K562 (cell line): ENCODE measurements around the gene RECQL5. TPM values are rescaled to one million over a fixed set of nuclear protein-coding genes. Genes with fewer than 3 reads are reported as not detected.

Source experiments
- BCOR ChIP-seq: fragments of 450-650 bp; IDR thresholded peaks from 2 replicates; pipeline ENCODE4 v1.6.1; 2016
- CEBPB ChIP-seq: fragments of 450-650 bp; IDR thresholded peaks from 2 replicates; pipeline ENCODE4 v1.6.1; 2016; ENCODE audit warnings: missing genetic modification characterization, missing compliant biosample characterization
- FOXA3 ChIP-seq, 2 experiments: fragments of 450-650 bp in 1 of 2; sonication (generic) in 1 of 2; formaldehyde crosslinking; IDR thresholded peaks in 1 of 2; conservative IDR thresholded peaks in 1 of 2; 2 replicates each; pipeline versions ENCODE4 v1.4.0 to v1.8.0; 2020 to 2022; ENCODE audit warnings: mild to moderate bottlenecking in 2 of 2, missing genetic modification reagents in 1 of 2
- GABPB1 ChIP-seq: sonication (generic); formaldehyde crosslinking; IDR thresholded peaks from 2 replicates; pipeline ENCODE4 v1.8.0; 2022; ENCODE audit warnings: mild to moderate bottlenecking, missing genetic modification reagents
- KLF16 ChIP-seq: IDR thresholded peaks from 2 replicates; pipeline ENCODE4 v1.6.1; 2016; ENCODE audit warnings: antibody characterized with exemption
- POLR2G ChIP-seq: fragments of 200-400 bp; formaldehyde crosslinking; IDR thresholded peaks from 2 replicates; pipeline ENCODE4 v1.6.1; 2017; ENCODE audit warnings: low read depth, mild to moderate bottlenecking, antibody characterized with exemption, low read length, moderate library complexity
- SMAD4 ChIP-seq: fragments of 250-450 bp; sonication (Bioruptor Pico); conservative IDR thresholded peaks from 2 replicates; pipeline ENCODE4 v1.8.0; 2021; ENCODE audit warnings: inconsistent platforms, mild to moderate bottlenecking, moderate library complexity
- polyA plus RNA-seq, 8 experiments: library from polyadenylated mRNA; depleted of rRNA in 4 of 8; stranded (reverse) in 5 of 8; unstranded in 3 of 8; fragments of >200 nt; fragmentation: Nextera tagmentation in 2 of 8; fragmentation: Illumina TruSeq in 1 of 8; extraction: Ambion mirVana in 2 of 8; extraction: Trizol in 1 of 8; gene quantifications; 2 replicates each; pipeline versions ENCODE4 v1.2.1 to v1.2.3, GENCODE V29; 2011 to 2014; ENCODE audit warnings: inconsistent platforms in 1 of 8, missing spikeins in 1 of 8
- total RNA-seq, 7 experiments: library from RNA; depleted of rRNA in 6 of 7; stranded (reverse); fragments of >200 nt in 6 of 7; fragmentation: Illumina TruSeq in 2 of 7; extraction: Trizol in 2 of 7; gene quantifications; 2 replicates each; pipeline versions ENCODE4 v1.2.1 to v1.2.3, GENCODE V29; 2011 to 2021; ENCODE audit warnings: low replicate concordance in 1 of 7
- TF ChIP-seq, protein P1 (sequence below), 2 experiments: fragments of 450-650 bp; formaldehyde crosslinking in 1 of 2; IDR thresholded peaks; 2 replicates each; pipeline versions ENCODE4 v1.4.0 to v1.6.1; 2014 to 2020; ENCODE audit warnings: mild to moderate bottlenecking in 2 of 2, borderline replicate concordance in 1 of 2, low read depth in 1 of 2
- TF ChIP-seq, protein P2 (sequence below), 2 experiments: IDR thresholded peaks; 2 replicates each; pipeline ENCODE4 v1.6.1; 2011; ENCODE audit warnings: borderline replicate concordance in 1 of 2, control low read depth in 1 of 2, low read depth in 1 of 2, low read length in 1 of 2, mild to moderate bottlenecking in 1 of 2, mixed read lengths in 1 of 2, moderate library complexity in 1 of 2; ENCODE audit not compliant: insufficient read depth in 1 of 2, insufficient read length in 1 of 2, poor library complexity in 1 of 2, severe bottlenecking in 1 of 2; ENCODE audit errors: extremely low read depth in 1 of 2
- TF ChIP-seq, protein P3 (sequence below): IDR thresholded peaks from 2 replicates; pipeline ENCODE4 v1.6.1; 2011; ENCODE audit warnings: borderline replicate concordance, low read depth, mild to moderate bottlenecking, moderate library complexity, low read length; ENCODE audit not compliant: insufficient read depth, poor library complexity, severe bottlenecking
- TF ChIP-seq, protein P4 (sequence below), 3 experiments: IDR thresholded peaks in 2 of 3; conservative IDR thresholded peaks in 1 of 3; 2 replicates each; pipeline ENCODE4 v1.5.1; 2011 to 2012; ENCODE audit warnings: low read length in 3 of 3, mild to moderate bottlenecking in 3 of 3, control low read depth in 2 of 3, improper control_type of control experiment in 1 of 3, inconsistent platforms in 1 of 3, low read depth in 1 of 3, mixed read lengths in 1 of 3, moderate library complexity in 1 of 3; ENCODE audit not compliant: insufficient read depth in 2 of 3

The RECQL5 gene
- total and polyA plus RNA-seq, 9 of the 15 experiments (the other 6 are each of a cell fraction or from before 2014, with no cell fraction given) = 4.1 to 34.8 (median 16.4) TPM

DNA sequence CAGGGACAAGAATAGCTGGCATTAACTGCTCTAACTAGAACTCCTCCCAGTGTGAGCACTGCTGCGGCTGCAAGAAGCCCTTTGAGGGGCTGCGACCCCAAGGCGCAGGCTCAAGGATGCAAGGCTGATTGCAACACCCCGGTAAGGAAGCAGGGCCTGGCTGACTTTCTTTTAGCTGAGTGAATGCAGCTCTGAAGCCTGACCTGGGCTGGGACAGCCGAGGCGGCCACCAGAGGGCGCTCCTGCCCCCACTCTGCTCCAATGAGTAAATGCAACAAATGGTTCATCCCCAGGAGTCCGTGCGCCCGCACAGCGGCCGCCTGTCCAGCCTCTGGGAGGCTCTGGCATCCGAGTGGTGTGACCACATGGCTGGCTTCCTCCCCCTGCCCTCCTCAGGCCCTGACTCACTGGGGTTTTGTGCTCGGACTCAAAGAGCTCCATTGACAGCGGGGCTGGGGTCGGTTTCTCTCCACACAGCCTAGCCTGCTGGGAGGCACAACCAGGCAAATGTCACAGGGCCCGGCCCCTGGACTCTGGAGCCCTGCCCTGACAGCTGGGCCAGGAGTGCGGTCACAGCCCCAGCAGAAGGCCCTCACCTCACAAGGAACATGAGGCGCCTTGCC is 34.0 kb downstream of the RECQL5 start, which contains the start of gene SMIM5 (continued):
- TF ChIP-seq, protein P1, sequence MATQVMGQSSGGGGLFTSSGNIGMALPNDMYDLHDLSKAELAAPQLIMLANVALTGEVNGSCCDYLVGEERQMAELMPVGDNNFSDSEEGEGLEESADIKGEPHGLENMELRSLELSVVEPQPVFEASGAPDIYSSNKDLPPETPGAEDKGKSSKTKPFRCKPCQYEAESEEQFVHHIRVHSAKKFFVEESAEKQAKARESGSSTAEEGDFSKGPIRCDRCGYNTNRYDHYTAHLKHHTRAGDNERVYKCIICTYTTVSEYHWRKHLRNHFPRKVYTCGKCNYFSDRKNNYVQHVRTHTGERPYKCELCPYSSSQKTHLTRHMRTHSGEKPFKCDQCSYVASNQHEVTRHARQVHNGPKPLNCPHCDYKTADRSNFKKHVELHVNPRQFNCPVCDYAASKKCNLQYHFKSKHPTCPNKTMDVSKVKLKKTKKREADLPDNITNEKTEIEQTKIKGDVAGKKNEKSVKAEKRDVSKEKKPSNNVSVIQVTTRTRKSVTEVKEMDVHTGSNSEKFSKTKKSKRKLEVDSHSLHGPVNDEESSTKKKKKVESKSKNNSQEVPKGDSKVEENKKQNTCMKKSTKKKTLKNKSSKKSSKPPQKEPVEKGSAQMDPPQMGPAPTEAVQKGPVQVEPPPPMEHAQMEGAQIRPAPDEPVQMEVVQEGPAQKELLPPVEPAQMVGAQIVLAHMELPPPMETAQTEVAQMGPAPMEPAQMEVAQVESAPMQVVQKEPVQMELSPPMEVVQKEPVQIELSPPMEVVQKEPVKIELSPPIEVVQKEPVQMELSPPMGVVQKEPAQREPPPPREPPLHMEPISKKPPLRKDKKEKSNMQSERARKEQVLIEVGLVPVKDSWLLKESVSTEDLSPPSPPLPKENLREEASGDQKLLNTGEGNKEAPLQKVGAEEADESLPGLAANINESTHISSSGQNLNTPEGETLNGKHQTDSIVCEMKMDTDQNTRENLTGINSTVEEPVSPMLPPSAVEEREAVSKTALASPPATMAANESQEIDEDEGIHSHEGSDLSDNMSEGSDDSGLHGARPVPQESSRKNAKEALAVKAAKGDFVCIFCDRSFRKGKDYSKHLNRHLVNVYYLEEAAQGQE (IDR thresholded peaks at IDR 0.05; ENCODE audit: borderline replicate concordance) = peak; percentile 34; the same call in 1 of the 2 replicates
- TF ChIP-seq, protein P1 (CRISPR knock-in tag; IDR thresholded peaks at IDR 0.05; ENCODE audit: low read depth) = no peak
- TF ChIP-seq GABPB1 = peak; percentile 23; the same call in 1 of the 2 replicates
- TF ChIP-seq, protein P2, sequence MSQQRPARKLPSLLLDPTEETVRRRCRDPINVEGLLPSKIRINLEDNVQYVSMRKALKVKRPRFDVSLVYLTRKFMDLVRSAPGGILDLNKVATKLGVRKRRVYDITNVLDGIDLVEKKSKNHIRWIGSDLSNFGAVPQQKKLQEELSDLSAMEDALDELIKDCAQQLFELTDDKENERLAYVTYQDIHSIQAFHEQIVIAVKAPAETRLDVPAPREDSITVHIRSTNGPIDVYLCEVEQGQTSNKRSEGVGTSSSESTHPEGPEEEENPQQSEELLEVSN (IDR thresholded peaks at IDR 0.05; ENCODE audit: borderline replicate concordance in 1 of 2, extremely low read depth in 1 of 2, insufficient read depth in 1 of 2, insufficient read length in 1 of 2, low read depth in 1 of 2, low read length in 1 of 2, poor library complexity in 1 of 2, severe bottlenecking in 1 of 2) = peak in 1 of 2 experiments; percentile 41
- TF ChIP-seq, protein P3, sequence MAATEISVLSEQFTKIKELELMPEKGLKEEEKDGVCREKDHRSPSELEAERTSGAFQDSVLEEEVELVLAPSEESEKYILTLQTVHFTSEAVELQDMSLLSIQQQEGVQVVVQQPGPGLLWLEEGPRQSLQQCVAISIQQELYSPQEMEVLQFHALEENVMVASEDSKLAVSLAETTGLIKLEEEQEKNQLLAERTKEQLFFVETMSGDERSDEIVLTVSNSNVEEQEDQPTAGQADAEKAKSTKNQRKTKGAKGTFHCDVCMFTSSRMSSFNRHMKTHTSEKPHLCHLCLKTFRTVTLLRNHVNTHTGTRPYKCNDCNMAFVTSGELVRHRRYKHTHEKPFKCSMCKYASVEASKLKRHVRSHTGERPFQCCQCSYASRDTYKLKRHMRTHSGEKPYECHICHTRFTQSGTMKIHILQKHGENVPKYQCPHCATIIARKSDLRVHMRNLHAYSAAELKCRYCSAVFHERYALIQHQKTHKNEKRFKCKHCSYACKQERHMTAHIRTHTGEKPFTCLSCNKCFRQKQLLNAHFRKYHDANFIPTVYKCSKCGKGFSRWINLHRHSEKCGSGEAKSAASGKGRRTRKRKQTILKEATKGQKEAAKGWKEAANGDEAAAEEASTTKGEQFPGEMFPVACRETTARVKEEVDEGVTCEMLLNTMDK = peak; percentile 71
- no peak for TF ChIP-seq BCOR
- 0 out of 2 replicates have a peak, but pooled peaks have one; percentile 6 for TF ChIP-seq KLF16
- 0 out of 4 replicates have a peak, but pooled peaks of 1 of the 2 experiments have one; percentile 50 for TF ChIP-seq FOXA3 (CRISPR knock-in tag; conservative IDR thresholded peaks at IDR 0.05 in 1 of 2, IDR thresholded peaks at IDR 0.05 in 1 of 2)
- TF ChIP-seq POLR2G = peak; percentile 8; the same call in 1 of the 2 replicates
- TF ChIP-seq, protein P4, sequence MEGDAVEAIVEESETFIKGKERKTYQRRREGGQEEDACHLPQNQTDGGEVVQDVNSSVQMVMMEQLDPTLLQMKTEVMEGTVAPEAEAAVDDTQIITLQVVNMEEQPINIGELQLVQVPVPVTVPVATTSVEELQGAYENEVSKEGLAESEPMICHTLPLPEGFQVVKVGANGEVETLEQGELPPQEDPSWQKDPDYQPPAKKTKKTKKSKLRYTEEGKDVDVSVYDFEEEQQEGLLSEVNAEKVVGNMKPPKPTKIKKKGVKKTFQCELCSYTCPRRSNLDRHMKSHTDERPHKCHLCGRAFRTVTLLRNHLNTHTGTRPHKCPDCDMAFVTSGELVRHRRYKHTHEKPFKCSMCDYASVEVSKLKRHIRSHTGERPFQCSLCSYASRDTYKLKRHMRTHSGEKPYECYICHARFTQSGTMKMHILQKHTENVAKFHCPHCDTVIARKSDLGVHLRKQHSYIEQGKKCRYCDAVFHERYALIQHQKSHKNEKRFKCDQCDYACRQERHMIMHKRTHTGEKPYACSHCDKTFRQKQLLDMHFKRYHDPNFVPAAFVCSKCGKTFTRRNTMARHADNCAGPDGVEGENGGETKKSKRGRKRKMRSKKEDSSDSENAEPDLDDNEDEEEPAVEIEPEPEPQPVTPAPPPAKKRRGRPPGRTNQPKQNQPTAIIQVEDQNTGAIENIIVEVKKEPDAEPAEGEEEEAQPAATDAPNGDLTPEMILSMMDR (IDR thresholded peaks at IDR 0.05 in 2 of 3, conservative IDR thresholded peaks at IDR 0.05 in 1 of 3; ENCODE audit: insufficient read depth in 2 of 3, low read depth in 1 of 3, low read length in 3 of 3) = peak; percentile 90 to 96 (median 92)
- TF ChIP-seq SMAD4 (CRISPR knock-in tag) = 0 out of 2 replicates have a peak, but pooled peaks have one; percentile 20
- peak; percentile 65 for TF ChIP-seq CEBPB
